Measurements from ENCODE around the gene PEX26. TPM values are rescaled to one million over a fixed set of nuclear protein-coding genes. Genes with fewer than 3 reads are reported as not detected.

Gene PEX26
- total and polyA plus RNA-seq, 2 of the 13 experiments (the other 11 are each of a cell fraction or from before 2014, with no cell fraction given), result 10.6 to 25.1 TPM

- TF ChIP-seq ZNF44 (CRISPR knock-in tag; IDR thresholded peaks at IDR 0.05), result no peak
- TF ChIP-seq ARNTL (CRISPR knock-in tag; IDR thresholded peaks at IDR 0.05), result peak; percentile 81; the same call in 1 of the 2 replicates
- no peak for TF ChIP-seq TOE1 (CRISPR knock-in tag; IDR thresholded peaks at IDR 0.05)
- TF ChIP-seq SMAD1 (CRISPR knock-in tag; IDR thresholded peaks at IDR 0.05; ENCODE audit: borderline replicate concordance, low read depth), result no peak
- 0 out of 2 replicates have a peak, but pooled peaks have one; percentile 31 for TF ChIP-seq ZNF142 (CRISPR knock-in tag; IDR thresholded peaks at IDR 0.05)
- TF ChIP-seq ZNF331 (CRISPR knock-in tag; IDR thresholded peaks at IDR 0.05), result peak; percentile 89
- no peak for TF ChIP-seq MLXIP (CRISPR knock-in tag; IDR thresholded peaks at IDR 0.05; ENCODE audit: borderline replicate concordance)
- TF ChIP-seq RXRB (CRISPR knock-in tag; IDR thresholded peaks at IDR 0.05; ENCODE audit: borderline replicate concordance), result peak; percentile 80
- TF ChIP-seq CREB1 (IDR thresholded peaks at IDR 0.05), result no peak
- 0 out of 2 replicates have a peak, but pooled peaks have one; percentile 30 for TF ChIP-seq CREB1 (CRISPR knock-in tag; IDR thresholded peaks at IDR 0.05)
- no peak for TF ChIP-seq SRSF4 (IDR thresholded peaks at IDR 0.05; ENCODE audit: low read depth, low read length, poor library complexity, severe bottlenecking)
- TF ChIP-seq TBL1XR1 (IDR thresholded peaks at IDR 0.05; ENCODE audit: borderline replicate concordance, low read length, partially characterized antibody), result peak; percentile 69
- no peak for TF ChIP-seq ZNF275 (CRISPR knock-in tag; IDR thresholded peaks at IDR 0.05; ENCODE audit: borderline replicate concordance)
- peak; percentile 72 for TF ChIP-seq KAT8 (CRISPR knock-in tag; IDR thresholded peaks at IDR 0.05)
- peak; percentile 85 for TF ChIP-seq PITX1 (CRISPR knock-in tag; IDR thresholded peaks at IDR 0.05)
- TF ChIP-seq HNRNPL (IDR thresholded peaks at IDR 0.05; ENCODE audit: low read depth, low read length), result no peak
- no peak for TF ChIP-seq NFYC (CRISPR knock-in tag; IDR thresholded peaks at IDR 0.05)
- peak; percentile 79 for TF ChIP-seq POGZ (CRISPR knock-in tag; IDR thresholded peaks at IDR 0.05)
- TF ChIP-seq NR2C2 (CRISPR knock-in tag; IDR thresholded peaks at IDR 0.05; ENCODE audit: borderline replicate concordance), result peak; percentile 64; the same call in 1 of the 2 replicates
- TF ChIP-seq ASH2L (IDR thresholded peaks at IDR 0.05; ENCODE audit: insufficient read length, low read depth, low read length), result peak; percentile 88
These were observed 70.6 kb downstream of the PEX26 start (continued) for GRCh38 chr22:18148293-18148965.
